Spleen (tissue), 7 donors: ENCODE data around the gene APOL5.
"Not testable (repeated sequence)": the region's sequence is repeated elsewhere in the genome, so short reads cannot be mapped to it uniquely, and the experiment has no call there.

Experiments used
- CTCF ChIP-seq, 11 experiments: fragments of 200-600 bp in 7 of 11; fragments of 450-650 bp in 4 of 11; sonication (generic) in 4 of 11; IDR thresholded peaks in 8 of 11; conservative IDR thresholded peaks in 3 of 11; 1 replicate in 7 of 11; 2 replicates in 4 of 11; pipeline versions ENCODE4 v1.4.0 to v1.8.0; 2016 to 2021; ENCODE audit warnings: antibody characterized with exemption in 11 of 11, inconsistent platforms in 4 of 11, mild to moderate bottlenecking in 1 of 11
- POLR2A ChIP-seq, 3 donors: fragments of 450-650 bp; IDR thresholded peaks; one replicate each; pipeline ENCODE4 v1.5.1; 2017; ENCODE audit warnings: antibody characterized with exemption in 3 of 3, mild to moderate bottlenecking in 1 of 3
- donor health status: DM: no; HTN: no; CAD: no; lungs with moderate emphysema.
- donor health status: DM: no; HTN: no; CAD: no.
- donor health status: DM: no; HTN: no; CAD: no.

GRCh38 chr22:35737886-35738285 is 20.2 kb downstream of the APOL5 start:
- TF ChIP-seq CTCF (IDR thresholded peaks at IDR 0.05 in 8 of 11, conservative IDR thresholded peaks at IDR 0.05 in 3 of 11); POLR2A (IDR thresholded peaks at IDR 0.05): not testable (repeated sequence)
